ENCODE data around the gene SCFD2.
"Not testable (repeated sequence)": the region's sequence is repeated elsewhere in the genome, so short reads cannot be mapped to it uniquely, and the experiment has no call there.

Gene SCFD2

GRCh38 chr4:53040851-53041250, 325.0 kb downstream of the SCFD2 start:
- no peak for DNase-seq

DNA sequence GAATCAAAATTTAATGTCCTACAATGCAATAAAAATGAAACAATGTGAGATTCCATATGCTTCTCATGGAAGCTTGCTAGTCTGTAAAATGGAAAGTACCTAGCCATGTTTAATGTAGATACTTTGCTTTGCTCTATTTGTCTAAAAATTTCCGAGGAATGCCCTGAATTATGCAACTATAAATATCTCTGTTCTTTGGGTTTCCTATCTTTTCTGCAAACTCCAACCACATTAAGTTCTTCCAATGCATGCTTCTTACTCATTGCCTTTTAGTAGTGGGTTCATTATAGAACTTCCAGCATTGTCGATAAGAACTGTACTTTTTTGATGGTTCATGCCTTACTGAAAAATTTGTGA, 325.4 kb downstream of the SCFD2 start:
- DNase-seq, result no peak

DNA sequence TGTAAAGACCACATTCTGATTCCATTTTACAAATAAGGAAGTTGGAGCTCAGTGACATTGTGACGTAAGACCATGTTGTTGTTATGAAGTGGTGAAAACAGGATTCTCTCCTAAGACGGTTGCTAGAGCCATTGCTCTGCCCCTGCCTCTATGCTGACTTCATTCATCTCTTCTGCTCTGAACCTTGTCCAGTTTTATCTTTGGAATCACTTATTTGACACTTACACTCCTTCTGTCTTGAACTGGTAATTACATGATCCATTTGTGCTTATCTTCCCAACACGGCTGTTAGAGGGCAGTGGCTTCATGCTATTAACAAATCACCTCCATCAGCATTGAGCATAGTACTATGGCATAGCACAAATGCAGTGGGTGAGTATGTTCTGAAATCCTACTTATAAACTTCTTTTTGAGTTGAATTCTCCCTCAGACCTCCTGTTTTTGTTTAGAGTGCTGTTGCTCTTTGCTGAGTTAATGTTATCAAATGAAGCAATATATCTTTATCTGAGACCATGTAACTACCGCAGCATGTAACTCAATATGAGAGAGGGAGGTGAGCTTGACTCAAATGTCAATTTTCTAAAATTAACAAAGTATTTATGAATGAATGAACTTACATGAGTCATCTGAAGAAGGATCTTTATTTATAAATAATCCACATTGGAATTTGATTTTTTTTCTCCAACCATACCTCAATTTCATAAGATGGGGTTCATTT, 326.0 kb downstream of the SCFD2 start:
- DNase-seq, result no peak

DNA sequence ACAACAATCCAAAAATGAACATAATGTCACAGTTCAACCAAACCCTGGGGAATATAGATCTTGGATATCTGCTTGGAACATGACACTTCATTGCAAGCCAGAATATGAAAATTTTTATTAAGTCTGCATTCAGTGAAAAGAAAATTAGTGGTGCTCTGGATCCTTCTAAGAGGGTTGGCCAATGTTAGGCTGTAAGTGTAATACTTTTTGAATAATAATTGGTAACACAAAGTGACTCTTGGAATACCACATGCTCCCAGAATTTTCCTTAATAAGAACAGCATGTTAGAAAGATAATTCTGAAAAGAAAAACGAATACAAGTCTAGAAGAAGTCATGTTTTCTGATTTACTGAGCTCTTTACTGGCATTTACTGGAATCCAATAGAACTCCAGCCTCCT, 328.0 kb downstream of the SCFD2 start:
- DNase-seq, result no peak

DNA sequence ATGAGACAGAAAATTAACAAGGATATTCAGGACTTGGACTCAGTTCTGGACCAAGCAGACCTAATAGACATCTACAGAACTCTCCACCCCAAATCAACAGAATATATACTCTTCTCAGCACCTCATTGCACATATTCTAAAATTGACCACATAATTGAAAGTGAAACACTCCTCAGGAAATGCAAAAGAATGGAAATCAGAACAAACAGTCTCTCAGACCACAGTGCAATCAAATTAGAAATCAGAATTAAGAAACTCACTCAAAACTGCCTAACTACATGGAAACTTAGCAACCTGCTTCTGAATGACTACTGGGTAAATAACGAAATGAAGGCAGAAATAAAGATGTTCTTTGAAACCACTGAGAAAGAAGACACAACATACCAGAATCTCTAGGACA, 333.0 kb downstream of the SCFD2 start:
- not testable (repeated sequence) for DNase-seq

- no peak for DNase-seq
Measured at GRCh38 chr4:53026233-53026632, 339.6 kb downstream of the SCFD2 start.

- DNase-seq, result no peak
Measured at GRCh38 chr4:53023677-53024299, 342.1 kb downstream of the SCFD2 start.

DNA sequence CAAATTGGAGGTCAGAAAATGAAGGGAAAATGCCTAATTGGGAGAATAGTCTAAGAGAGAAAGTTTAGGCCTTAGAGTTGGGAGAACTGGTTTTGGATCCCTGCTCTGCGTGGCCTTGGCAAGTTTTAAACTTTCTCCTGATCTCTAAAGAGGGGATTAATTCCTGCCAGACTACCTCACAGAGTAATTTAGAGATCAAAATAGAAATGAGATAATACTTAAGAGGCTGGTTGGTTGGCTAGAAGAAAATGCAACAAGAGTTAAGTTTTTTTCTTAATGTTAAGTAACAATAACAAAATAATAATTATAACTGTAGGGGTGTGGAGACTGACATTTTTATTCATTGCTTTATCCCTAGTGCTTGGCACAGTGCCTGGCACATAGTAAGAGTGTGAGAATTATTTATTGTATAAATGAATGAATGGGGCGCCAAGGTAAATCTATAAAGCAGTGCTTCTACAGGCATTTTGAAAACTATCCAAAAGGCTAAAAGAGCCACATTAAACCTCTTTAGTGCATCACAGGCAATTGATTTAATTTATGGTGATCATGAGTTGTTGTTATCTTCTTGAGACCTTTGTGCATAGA, 343.3 kb downstream of the SCFD2 start:
- no peak for DNase-seq

GRCh38 chr4:53021754-53022512, 343.9 kb downstream of the SCFD2 start:
- DNase-seq, result no peak

- no peak for DNase-seq
Measured at GRCh38 chr4:53019485-53020382, 346.1 kb downstream of the SCFD2 start.

- DNase-seq, result peak; percentile 81
Measured at GRCh38 chr4:53018471-53018870, 347.4 kb downstream of the SCFD2 start.

DNA sequence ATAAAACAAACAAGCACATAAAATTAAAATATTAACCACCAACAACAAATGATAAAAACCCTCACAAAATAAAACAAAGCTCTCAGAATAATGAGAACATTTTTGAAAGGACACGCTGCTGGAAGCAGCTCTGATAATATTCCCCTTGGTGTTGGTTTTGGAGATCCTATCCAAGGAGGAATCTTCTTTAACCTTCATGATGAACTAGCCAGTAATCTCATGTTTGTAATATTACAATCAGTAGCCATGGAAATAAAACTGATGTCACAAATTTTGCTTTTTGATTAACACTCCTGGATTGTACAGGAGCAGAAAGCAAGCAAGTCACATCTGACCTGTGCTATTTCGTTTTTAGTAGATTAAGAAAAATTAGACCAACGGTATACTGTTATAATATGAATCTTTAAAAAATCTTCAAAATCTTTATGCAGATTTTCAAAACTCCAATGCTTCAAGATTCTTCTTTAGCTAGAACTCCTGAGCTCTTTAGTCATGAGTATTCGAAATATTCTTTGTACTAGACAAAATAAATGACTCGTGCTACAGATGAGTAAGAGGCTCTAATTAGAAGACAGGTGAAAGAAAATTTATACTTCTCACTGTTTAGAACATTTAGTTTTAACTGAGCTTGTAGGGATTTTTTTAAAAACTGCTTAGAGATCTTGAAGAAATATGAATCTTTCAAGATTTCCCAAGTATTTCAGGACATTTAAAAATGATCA, 349.6 kb downstream of the SCFD2 start:
- DNase-seq, result no peak

- peak; percentile 86 for DNase-seq
Measured at GRCh38 chr4:53015681-53016080, 350.2 kb downstream of the SCFD2 start.

- DNase-seq, result no peak
Measured at GRCh38 chr4:53014881-53015280, 351.0 kb downstream of the SCFD2 start.

GRCh38 chr4:53013873-53014775, 351.7 kb downstream of the SCFD2 start:
- no peak for DNase-seq

DNA sequence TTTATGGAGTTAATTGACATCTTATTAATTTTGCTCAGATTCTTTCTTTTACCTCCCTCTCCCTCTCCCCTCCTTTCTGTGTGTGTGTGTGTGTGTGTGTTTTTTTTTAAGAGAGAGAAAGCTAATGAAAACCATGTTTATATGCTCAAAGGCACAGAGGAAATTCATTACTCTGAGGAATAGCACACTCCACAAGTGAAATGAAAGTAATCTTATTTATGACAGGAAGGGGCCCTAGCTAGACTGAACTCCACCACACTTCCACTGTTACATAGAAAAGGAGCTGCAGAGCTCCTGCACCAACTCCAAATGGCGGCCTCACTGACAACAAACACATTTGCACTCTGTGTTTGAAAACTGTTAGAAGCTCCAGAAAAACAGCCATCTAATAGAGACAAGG, 353.1 kb downstream of the SCFD2 start:
- peak; percentile 62 for DNase-seq

GRCh38 chr4:53011259-53011905, 354.5 kb downstream of the SCFD2 start:
- no peak for DNase-seq

- DNase-seq, result no peak
Measured at GRCh38 chr4:53010318-53010717, 355.5 kb downstream of the SCFD2 start.

GRCh38 chr4:53009824-53010223, 356.0 kb downstream of the SCFD2 start:
- DNase-seq, result no peak

- no peak for DNase-seq
Measured at GRCh38 chr4:53007024-53007423, 358.8 kb downstream of the SCFD2 start.
